GM12891 (cell line): ENCODE measurements around the gene IFRD2.
"Not testable (repeated sequence)": the region's sequence is repeated elsewhere in the genome, so short reads cannot be mapped to it uniquely, and the experiment has no call there.

Source experiments
- POLR2AphosphoS5 ChIP-seq: IDR thresholded peaks from 2 replicates; pipeline ENCODE4 v1.6.1; 2011; ENCODE audit warnings: low read depth, low read length, control low read depth
- SPI1 ChIP-seq: IDR thresholded peaks from 2 replicates; pipeline ENCODE4 v1.6.1; 2011; ENCODE audit warnings: low read depth, low read length, control low read depth

DNA sequence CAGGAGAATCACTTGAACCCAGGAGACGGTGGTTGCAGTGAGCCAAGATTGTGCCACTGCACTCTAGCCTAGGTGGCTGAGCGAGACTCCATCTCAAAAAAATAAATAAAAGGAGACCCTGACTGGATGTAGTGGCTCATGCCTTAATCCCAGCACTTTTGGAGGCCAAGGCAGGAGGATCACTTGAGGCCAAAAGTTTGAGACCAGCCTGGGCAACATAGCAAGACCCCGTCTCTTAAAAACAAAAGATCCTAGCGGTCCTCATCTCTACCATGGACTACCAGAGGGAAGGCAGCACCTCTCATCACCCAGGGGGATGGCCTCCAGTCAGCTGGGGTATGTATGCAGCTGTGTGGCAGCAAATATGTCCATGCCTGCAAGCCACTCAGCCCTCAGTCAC, 30.0 kb downstream of the IFRD2 start:
- not testable (repeated sequence) for TF ChIP-seq SPI1, POLR2AphosphoS5
